Measurements from ENCODE around the gene RNF113B.

The RNF113B gene

DNA sequence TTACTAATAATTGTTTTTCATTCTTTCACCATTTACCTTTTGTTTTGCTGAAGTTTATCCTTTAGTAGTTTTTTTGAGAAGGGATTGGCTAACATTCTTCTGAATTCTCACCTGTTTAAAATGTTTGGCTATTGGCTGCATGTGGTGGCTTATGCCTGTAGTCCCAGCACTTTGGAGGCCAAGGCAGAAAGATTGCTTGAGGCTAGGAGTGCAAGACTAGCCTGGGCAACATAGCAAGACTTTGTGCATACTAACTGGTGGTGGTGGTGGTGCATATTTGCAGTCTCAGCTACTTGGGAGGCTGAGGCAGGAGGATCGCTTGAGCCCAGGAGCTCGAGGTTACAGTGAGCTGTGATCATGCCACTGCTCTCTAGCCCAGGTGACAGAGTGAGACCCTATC, 27.5 kb upstream of the RNF113B start:
- DNase-seq (ENCODE audit: insufficient read length, low spot score): no peak
- no peak for FAIRE-seq

DNA sequence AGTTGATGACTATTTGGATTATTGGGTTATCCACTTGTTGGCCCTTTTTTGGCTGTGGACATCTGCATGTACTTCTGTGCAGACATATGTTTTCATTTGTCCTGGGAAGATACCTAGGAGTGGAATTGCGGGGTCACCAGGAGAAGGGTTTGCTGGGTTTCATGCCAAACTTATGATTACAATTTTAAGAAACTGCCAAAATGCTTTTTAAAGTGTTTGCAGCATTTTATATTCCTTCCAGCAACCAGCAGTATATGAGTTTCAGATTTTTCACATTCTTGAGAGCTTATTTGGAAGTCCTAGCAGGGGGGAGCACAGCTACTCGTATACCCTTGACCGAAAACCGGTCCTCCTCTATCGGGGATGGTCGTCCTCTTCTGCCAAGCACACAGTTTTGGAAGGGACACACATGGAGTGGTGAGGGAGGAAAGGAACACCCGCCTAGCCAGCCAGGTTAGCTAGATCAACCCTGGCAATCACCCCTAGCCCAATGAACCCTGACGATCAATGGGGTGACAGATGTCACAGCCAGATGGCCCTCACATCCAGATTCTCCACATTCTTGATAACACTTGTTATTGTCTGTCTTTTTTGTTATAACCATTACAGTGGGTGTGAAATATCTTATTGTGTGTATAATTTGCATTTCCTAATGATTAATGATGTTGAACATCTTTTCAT, 26.7 kb upstream of the RNF113B start:
- FAIRE-seq (no peak), DNase-seq (ENCODE audit: insufficient read length, low spot score) (no peak)

DNA sequence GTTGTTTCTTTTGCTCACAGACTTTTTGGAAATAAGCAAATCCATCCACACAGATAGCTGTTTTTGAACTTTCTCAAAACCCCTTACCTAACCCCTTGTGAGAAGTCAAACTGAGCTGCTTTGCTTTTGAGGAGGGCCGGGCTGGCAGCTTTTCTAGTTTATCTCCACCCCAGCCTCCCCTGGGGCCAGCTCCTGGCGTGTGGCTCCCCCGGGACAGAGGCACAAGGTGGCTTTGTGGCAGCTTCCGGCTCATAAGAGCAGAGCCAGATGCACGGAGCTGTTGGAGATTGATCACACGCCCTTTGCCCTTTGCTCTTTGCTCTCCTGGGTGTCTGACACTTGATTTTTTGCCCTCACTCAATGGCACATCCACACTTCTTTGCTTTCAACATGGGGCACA, 24.9 kb upstream of the RNF113B start:
- no peak for DNase-seq (ENCODE audit: insufficient read length, low spot score)
- no peak for FAIRE-seq

DNA sequence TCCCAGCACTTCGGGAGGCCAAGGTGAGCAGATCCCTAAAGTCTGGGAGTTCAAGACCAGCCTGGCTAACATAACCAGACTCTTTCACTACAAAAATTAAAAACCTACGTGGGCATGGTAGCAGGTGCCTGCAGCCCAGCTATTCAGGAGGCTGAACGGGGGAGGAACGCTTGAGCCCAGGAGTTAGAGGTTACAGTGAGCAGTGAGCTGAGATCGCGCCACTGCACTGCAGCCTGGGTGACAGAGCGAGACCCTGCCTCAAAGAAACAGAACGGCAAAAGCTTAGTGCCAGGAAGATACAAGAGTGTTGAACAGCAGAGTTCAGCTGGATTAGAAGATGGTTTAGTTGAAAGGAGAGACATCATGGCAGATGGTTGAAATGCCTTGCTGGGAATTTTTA, 24.1 kb upstream of the RNF113B start:
- DNase-seq (ENCODE audit: insufficient read length, low spot score) (no peak), FAIRE-seq (no peak)

DNA sequence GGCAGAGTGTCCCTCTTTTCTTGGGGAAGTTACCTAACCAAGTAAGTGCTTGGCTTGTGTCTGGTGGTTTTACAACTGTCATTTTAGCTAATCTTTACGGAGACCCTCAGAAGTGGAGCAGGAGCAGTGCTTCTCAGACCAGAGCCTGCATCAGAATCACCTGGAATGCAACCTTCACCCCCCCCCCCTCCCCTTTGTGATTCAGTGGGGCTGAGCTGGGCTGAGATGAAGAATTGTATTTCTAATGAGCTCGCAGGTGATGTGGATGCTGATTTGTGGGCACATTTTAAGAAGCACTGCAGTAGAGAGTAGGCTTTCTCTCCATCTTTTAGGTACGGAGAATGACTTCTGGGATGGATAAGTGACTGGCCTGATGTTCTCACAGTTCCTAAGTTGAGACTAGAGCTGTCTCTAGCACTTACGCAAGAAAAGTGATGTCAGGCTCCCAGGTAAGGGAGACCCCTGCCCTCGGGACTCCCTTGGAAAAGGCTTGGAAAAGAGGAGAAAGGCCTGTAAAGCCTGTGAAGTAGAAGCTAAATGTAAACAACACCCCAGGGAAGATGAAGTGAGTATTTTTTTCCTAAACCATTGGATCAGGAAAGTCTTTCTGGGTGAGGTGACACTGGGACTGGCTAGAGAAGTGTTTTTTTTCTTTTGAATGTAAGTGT, 23.3 kb upstream of the RNF113B start:
- FAIRE-seq (no peak), DNase-seq (ENCODE audit: insufficient read length, low spot score) (no peak)

DNA sequence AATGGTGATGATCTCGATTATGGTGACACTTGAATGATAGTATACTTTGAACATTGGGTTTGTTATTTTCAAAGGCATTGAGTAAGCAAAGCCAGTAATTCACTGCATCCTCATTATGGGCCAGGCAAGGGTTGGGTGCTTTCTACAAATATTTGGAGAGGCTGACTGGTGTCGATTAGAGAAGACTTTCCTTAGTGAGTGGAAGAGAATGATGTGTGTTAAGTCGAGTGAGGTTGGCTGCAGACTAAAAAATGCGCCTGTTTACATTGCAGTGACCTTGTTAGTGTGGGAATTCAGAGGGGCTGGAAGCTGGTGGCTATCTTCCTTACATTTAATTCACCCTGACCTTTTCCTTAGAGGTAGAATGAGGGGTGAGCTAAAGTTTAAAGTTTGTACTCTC, 22.4 kb upstream of the RNF113B start:
- DNase-seq (ENCODE audit: insufficient read length, low spot score): no peak
- no peak for FAIRE-seq

DNA sequence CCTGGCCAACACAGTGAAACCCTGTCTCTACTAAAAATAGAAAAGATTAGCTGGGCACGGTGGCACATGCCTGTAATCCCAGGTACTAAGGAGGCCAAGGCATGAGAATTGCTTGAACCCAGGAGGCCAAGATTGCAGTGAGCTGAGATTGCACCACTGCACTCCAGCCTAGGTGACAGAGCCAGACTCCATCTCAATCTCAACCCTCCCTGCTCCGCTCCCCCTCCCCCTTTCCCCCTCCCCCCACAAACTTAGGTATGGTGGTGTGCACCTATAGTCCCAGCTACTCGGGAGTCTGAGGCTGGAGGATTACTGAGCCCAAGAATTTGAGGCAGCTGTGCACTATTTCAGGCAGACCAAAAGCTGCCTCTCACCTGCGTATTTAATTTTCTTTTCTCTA, 21.6 kb upstream of the RNF113B start:
- DNase-seq (ENCODE audit: insufficient read length, low spot score): no peak
- FAIRE-seq: no peak

DNA sequence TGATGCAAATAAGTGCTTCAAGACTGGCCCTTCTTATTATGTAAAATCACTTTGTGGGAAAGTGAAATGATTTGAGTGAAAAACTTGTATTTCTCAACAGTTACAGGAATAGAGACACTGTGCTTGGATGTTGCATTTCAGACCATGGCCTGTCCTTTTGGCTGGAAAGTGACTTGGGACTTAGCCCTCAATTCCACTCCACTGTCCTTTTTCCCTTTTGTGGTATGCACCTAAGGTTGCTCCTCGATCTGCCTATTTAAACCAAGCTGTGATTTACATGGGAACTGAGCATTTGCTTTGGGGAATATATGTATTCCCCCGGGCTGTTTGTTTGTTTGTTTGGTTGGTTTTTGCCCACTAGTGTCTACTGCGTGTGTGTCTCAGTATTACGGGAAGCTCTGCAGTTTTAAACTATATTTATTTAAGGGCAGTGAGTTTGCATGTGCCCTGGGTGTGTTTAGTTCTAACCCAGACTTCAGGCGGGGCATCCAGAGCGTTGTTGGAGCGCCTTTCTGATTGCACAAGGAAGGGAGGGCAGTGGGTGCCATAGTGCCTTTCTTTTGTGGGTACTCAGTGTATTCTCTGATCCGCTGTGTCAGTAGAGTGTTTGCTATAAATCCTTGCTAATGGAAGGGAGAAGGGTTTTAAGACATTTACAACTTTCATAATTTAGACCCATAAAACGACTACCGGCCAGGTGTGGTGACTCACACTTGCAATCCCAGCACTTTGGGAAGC, 18.2 kb upstream of the RNF113B start:
- no peak for DNase-seq (ENCODE audit: insufficient read length, low spot score)
- FAIRE-seq: no peak

DNA sequence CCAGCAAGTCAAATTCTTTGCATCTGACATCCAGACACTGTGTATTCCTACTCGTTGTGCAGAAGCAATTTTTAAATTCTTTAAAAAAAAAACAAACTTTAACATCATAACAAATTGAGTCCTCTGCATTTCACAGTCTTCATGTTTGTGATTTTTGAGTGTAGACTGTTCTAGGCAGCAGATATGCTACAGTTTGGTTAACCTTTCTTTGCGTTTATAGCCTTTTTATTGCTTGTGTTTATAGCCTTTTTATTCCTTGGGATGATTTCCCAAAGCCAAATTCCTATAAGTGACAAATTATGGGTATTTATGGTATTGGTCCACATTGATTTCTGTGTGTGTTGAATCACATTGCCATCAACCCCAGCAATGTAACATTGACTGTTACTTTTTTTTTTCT, 14.9 kb upstream of the RNF113B start:
- no peak for FAIRE-seq
- DNase-seq (ENCODE audit: insufficient read length, low spot score): no peak

DNA sequence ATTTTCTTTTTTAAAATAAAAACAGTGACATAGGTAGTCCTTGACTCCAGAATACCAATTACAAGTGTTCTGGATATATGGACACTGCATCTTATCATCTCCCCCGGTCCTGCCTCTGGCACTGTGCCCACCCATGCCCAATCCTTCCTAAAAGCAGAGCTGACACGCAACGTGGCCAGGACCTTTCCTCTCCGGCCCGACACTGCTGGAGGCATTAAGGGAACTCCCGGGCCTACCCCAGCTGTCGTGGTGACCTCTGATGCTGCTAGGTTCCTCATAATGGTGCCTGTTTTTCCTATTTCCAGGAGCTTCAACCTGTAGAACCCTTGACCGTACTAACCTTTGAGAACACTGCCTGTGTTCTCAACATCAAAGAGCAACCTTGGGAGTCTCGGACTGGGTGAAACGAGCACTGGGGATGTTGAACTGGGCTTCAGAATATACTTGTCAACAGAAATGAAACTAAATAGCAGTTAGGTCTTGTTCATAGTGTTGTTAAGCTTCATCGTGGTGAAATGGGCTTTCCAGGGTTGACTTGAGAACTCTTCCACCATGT, 13.9 kb upstream of the RNF113B start:
- DNase-seq (ENCODE audit: insufficient read length, low spot score) (no peak), FAIRE-seq (no peak)

DNA sequence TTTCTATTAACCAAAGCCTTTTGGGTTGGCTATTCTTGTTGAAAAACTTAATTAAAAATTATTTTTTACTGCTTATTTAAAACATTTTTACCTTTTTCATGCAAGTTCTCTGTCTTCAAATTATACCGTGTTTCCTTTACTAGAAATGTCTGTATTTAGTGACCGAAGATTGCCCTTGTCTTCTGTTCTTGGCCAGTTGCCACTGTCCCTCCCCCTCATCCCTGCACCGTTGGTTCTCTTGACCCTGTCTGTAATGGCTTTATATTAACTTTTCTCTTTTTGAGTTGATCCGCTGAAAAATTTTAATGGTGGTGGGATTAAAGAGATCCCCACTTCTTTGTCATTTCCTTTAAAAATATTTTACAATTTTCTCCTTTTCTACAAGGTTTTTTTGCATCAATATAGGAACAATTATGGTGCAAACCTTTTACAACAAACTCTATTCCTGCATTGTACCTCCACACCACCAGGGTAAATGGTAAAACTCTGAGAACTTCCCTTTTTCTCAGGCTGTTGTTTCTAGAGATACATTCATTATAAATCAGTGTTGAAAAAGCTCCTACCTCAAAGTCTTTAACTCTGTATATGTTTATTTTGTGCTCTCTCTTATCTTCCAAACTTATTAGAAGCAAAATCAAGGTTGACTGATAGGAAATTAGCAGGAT, 12.9 kb upstream of the RNF113B start:
- FAIRE-seq (no peak), DNase-seq (ENCODE audit: insufficient read length, low spot score) (no peak)

DNA sequence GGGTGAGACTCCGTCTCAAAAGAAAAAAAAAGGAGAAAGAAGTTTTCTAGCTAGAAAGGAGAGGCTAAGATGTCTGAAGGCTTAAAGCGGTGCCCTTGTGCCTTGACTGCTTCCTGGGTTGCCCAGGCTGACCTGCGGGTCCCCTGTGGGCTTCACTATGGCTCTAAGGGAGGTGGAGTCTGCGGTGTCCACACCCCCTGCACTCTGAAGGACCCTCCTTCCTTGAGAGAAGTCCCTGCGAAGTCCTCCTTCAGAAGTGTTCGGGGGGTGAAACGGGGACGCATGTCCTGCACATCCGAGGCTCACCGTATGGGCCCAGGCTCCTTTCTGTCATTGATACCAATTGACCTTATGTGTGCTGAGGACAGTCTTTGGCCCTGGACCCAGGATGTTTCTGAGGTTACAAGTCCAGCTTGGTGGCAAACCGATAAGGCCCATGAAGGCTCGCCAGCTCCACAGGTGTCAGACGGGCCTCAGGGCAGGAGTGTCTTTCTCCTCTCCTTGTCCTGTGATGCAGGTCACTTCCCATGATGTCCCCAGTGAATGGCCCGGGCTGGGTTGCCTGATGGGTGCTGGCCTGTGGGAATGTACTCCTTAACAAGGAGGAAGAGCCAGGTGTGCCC, 11.6 kb upstream of the RNF113B start:
- FAIRE-seq (no peak), DNase-seq (ENCODE audit: insufficient read length, low spot score) (no peak)

DNA sequence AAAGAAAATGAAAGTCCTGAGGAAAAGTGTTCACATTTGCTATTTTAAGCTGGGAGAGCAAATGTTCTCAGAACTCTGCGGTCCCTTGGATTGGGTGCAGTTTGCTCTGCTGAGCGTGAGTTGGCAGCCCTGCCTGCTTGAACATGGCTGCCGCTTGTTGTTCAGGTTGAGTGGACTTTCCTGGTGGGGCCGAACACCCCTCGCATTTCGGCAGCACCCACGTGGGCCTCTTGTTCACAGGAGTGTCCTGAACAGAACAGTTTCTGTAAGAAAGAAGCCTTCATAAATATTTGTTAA, 10.8 kb upstream of the RNF113B start:
- DNase-seq (ENCODE audit: insufficient read length, low spot score): no peak
- no peak for FAIRE-seq

DNA sequence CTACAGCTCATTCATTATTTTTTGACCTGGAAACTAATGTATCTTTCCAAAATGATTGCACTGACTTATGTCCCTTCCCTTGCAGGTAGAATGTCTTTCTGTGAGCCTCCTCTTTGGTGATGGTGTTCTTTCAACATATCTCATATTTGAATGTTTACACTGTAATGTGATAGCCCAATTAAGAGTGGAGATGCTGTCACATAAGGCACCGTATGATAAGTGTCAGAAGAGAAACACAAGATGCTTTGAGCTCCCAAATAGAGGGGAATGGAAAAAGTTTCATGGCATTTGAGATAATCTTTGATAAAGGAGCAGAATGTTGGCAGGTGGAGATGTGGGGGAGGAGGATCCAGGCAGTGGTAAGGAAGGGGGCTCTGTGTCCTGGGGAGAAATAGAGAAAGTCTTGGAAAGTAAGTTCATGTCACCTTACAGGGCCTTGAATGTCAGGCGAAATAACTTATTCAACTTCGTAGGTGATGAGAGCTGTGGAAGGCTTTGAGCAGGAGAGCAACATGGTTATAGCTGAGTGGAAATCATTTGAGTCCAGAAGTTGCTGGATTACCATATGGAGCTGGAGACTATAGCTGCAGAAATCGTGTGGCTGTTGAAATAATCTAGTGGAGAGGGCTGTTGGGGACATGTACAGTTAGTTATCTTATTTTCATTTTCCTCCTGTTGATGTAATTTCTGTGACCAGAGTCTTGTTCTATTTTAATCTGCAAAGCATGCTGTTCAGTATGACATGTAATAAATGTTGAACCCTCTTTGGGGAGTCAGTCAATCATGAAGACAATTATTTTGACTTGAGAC, 10.3 kb upstream of the RNF113B start:
- FAIRE-seq (no peak), DNase-seq (ENCODE audit: insufficient read length, low spot score) (no peak)

DNA sequence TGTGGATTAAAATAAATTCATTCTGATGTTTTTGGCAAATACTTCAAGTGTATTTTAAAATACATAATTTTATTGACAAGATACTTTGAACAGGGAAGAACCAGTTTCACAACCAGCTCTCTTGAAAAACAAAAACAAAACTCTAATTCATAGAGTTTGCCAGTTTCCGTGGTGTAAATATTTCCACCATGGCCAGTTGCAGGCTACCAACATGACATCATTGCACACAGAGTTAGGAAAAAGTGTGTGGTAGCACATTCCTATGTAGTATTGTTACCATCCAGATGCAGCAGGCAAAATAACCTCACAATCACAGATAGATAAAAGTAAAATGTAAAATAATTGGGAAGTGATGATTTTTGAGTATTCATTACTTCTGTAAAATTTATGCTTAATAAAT, 7.7 kb upstream of the RNF113B start:
- DNase-seq (ENCODE audit: insufficient read length, low spot score) (no peak), FAIRE-seq (no peak)

DNA sequence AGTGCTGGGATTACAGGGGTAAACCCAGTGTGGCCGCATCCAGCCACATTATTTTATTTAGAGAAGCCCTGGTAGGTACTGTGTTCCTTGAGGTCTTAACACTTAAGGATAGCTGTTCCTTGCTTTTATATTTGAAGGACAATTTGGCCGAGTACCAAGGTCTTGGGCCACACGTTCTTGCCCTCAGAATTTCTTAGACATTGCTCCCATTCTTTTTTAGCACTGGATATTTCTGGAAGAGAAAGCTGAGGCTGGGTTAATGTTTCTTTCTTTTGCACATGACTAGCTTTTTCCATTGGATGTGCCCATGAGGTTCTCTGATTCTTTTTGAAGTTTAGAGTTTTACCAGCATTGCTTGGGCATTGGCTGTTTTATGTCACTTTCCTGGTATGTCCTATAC, 5.5 kb upstream of the RNF113B start:
- FAIRE-seq (no peak), DNase-seq (ENCODE audit: insufficient read length, low spot score) (no peak)

DNA sequence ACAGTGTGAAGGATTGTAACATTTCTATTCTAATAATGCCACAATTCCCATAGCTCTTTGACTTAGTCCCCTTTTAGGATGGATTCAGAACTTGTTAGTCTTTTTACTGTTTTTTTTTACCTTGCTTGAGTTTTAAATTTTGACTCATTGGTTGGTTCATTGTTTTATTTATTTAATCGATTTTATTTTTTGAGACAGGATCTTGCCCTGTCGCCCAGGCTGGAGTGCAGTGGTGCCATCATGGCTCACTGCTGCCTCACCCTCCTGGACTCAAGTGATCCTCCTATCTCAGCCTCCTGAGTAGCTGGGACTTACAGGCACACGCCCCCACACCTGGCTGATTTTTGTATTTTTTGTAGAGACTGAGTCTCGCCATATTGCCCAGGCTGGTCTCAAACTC, 5.1 kb upstream of the RNF113B start:
- DNase-seq (ENCODE audit: insufficient read length, low spot score) (no peak), FAIRE-seq (no peak)

DNA sequence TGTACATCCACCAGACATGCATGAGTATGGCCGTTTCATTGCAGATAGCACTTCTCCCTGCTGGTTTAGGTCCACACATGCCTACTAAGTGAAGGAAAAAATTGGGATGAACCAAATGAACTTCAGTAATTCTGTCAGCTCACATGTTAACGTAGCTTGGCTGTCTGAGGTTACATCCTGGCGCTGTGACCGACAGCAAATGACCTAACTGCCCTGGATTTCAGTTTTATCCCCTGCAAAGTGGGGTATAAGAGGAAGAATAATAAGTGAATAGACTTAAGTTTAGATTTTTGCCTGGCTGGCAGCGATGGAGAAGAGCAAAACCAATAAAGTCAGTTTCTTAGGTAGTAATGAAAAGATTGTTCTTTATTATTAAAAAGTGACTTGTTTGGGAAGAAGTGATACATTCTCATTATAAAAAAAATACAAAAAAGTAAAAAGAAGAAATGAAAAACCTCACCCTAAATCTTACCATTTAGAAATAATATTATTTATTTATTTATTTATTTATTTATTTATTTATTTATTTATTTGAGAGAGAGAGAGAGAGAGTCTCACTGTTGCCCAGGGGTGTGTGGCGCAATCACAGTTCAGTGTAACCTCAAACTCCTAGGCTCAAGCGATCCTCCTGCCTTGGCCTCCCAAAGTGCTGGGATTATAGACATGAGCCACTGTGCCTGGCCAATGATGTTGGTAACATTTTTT, 4.2 kb upstream of the RNF113B start:
- no peak for FAIRE-seq

DNA sequence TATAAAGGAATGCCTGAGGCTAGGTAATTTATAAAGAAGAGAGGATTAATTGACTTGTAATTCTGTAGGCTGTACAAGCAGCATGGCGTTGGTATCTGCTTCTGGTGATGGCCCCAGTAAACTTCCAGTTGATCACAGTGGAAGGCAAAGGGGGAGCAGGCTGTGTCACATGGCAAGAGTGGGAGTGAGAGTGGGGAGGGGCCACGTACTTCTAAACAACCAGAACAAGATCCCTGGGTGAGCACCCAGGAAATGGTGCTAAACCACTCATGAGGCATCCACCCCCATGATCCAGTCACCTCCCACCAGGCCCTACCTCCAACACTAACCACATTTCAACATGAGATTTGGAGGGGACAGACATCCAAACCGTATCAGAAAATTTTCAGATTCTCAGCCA, 3.0 kb upstream of the RNF113B start:
- FAIRE-seq: no peak

More for the DNA sequence above, 4.2 kb upstream of the RNF113B start:
- no peak for DNase-seq (ENCODE audit: insufficient read length, low spot score)

DNA sequence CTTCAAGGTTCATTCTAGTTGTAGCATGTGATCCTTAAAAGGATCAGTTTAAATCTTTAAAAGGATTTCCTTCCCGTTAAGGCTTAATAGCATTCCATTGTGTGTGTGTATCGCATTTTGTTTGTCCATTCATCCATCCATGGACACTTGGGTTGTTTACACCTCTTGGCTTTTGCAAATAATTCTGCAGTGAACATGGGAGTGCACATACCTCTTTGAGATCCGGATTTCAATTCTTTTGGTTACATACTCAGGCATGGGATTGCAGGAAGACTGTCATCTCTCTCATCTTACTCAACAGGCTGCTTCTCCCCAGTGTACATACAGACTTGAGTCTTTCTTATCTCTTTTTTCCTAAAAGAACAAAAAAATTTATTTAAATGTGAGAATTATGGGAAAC, 1.2 kb downstream of the RNF113B start:
- no peak for DNase-seq (ENCODE audit: insufficient read length, low spot score)

More for the DNA sequence above, 3.0 kb upstream of the RNF113B start:
- DNase-seq (ENCODE audit: insufficient read length, low spot score): no peak

More for the DNA sequence above, 1.2 kb downstream of the RNF113B start:
- no peak for FAIRE-seq

Measured in GM19239 (cell line).